Measurements from ENCODE around the gene BSG. TPM values are rescaled to one million over a fixed set of nuclear protein-coding genes. Genes with fewer than 3 reads are reported as not detected.
A peak's percentile ranks its signal among the peaks of the same experiment; 100 is the strongest.

BSG gene
- total and polyA plus RNA-seq, 2 experiments from 2014 or later: 957 to 973 TPM

DNA sequence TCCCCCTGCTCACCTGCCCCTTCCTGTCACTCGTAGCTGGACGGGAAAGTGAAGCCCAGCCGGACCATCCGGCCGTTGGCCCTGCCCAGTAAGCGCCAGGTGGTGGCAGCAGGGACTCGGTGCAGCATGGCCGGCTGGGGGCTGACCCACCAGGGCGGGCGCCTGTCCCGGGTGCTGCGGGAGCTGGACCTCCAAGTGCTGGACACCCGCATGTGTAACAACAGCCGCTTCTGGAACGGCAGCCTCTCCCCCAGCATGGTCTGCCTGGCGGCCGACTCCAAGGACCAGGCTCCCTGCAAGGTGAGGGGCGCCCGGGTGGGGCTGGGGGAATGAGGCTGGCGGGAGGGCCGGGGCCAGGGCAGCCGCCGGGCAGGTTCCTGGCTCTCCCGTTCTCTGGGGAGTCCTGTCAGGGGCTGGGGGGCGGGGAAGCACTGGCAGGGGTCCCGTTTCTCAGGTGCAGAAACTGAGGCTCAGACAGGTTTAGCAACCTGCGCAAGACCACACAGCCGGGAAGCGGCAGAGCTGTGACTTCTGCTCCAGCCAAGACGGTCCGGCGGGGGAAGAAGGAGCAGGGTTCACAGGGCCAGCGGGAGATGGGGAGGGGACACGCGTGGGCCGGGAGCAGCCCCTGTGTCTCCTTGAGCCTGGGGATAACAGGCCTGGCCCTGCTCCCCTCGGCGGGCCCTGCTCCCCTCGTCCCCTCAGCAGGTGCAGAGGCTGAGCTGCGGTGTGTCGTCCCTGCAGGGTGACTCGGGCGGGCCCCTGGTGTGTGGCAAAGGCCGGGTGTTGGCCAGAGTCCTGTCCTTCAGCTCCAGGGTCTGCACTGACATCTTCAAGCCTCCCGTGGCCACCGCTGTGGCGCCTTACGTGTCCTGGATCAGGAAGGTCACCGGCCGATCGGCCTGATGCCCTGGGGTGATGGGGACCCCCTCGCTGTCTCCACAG is 23.2 kb upstream of the BSG start:
- Mint-ChIP-seq H3K4me3 (no peak overlapping the region), H3K27ac (no peak overlapping the region), H3K9me3 (no peaks in the 10 kb centered on the region), H3K4me1 (peaks cover 3% of the 10 kb centered on the region; the same call in 1 of the 3 replicates), H3K36me3 (ENCODE audit: low read depth) (no peaks in the 10 kb centered on the region), H3K27me3 (ENCODE audit: insufficient read depth, low read depth, poor library complexity) (peaks cover 10% of the 10 kb centered on the region)
- Histone ChIP-seq H3K9me2 (ENCODE audit: insufficient read depth) (no peaks in the 10 kb centered on the region), H2AFZ (no peak overlapping the region), H3K36me3 (ENCODE audit: insufficient read depth) (no peaks in the 10 kb centered on the region), H3K27me3 (ENCODE audit: insufficient read depth) (no peaks in the 10 kb centered on the region), H3K27ac (ENCODE audit: low read depth) (no peak overlapping the region), H3K4me3 (no peak overlapping the region), H4K20me1 (replicated peaks; ENCODE audit: insufficient read depth) (no peaks in the 10 kb centered on the region), H3K79me2 (replicated peaks; ENCODE audit: insufficient read depth) (no peaks in the 10 kb centered on the region), H3K4me1 (ENCODE audit: insufficient read depth) (no peaks in the 10 kb centered on the region), H3K4me2 (no peak overlapping the region), H3F3A (replicated peaks; ENCODE audit: low read depth) (no peaks in the 10 kb centered on the region)
- ATAC-seq (no peak), DNase-seq (ENCODE audit: low spot score) (no peak)
- TF ChIP-seq, protein P1, sequence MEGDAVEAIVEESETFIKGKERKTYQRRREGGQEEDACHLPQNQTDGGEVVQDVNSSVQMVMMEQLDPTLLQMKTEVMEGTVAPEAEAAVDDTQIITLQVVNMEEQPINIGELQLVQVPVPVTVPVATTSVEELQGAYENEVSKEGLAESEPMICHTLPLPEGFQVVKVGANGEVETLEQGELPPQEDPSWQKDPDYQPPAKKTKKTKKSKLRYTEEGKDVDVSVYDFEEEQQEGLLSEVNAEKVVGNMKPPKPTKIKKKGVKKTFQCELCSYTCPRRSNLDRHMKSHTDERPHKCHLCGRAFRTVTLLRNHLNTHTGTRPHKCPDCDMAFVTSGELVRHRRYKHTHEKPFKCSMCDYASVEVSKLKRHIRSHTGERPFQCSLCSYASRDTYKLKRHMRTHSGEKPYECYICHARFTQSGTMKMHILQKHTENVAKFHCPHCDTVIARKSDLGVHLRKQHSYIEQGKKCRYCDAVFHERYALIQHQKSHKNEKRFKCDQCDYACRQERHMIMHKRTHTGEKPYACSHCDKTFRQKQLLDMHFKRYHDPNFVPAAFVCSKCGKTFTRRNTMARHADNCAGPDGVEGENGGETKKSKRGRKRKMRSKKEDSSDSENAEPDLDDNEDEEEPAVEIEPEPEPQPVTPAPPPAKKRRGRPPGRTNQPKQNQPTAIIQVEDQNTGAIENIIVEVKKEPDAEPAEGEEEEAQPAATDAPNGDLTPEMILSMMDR (conservative IDR thresholded peaks at IDR 0.05; ENCODE audit: low read depth in 2 of 2): peak in 1 of 2 experiments; percentile 16; a peak in 1 of 4 replicates
- no peak for TF ChIP-seq CREB1 (CRISPR knock-in tag; IDR thresholded peaks at IDR 0.05; ENCODE audit: low read depth)

DNA sequence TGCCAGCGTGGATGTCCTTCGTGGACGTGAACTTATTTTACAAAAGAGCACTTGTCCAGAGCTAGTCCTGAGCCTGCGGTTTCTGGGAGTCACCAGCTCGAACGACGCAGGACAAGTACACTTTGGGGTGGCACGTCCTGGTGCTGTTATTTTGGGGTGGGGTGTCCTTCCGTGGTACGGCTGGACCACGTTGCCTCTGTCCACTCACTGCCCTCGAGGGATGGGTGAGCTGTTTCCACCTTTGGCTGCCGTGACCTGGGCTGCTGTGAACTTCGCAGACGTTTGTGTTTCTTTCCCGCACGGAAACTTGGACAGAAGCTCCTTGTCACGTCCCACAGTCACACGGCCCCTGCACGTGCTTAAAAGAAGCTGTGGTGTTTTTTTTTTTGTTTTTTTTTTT is 17.6 kb upstream of the BSG start:
- no peaks in the 10 kb centered on the region for H3K36me3 ChIP-seq (ENCODE audit: insufficient read depth)
- no peak overlapping the region for H2AFZ ChIP-seq
- Mint-ChIP-seq H3K4me3 (no peak overlapping the region), H3K4me1 (peaks cover 3% of the 10 kb centered on the region; the same call in 1 of the 3 replicates), H3K27ac (no peak overlapping the region), H3K36me3 (ENCODE audit: low read depth) (no peaks in the 10 kb centered on the region), H3K9me3 (no peaks in the 10 kb centered on the region), H3K27me3 (ENCODE audit: insufficient read depth, low read depth, poor library complexity) (peaks cover 10% of the 10 kb centered on the region)
- H3K4me3 ChIP-seq: no peak overlapping the region
- H4K20me1 ChIP-seq (replicated peaks; ENCODE audit: insufficient read depth): no peaks in the 10 kb centered on the region
- no peaks in the 10 kb centered on the region for H3K4me1 ChIP-seq (ENCODE audit: insufficient read depth)
- H3K4me2 ChIP-seq: no peak overlapping the region
- no peak overlapping the region for H3K27ac ChIP-seq (ENCODE audit: low read depth)
- H3F3A ChIP-seq (replicated peaks; ENCODE audit: low read depth): no peaks in the 10 kb centered on the region
- no peaks in the 10 kb centered on the region for H3K79me2 ChIP-seq (replicated peaks; ENCODE audit: insufficient read depth)
- no peak for ATAC-seq
- DNase-seq (ENCODE audit: low spot score): no peak
- H3K9me2 ChIP-seq (ENCODE audit: insufficient read depth): no peaks in the 10 kb centered on the region
- H3K27me3 ChIP-seq (ENCODE audit: insufficient read depth): no peaks in the 10 kb centered on the region
- TF ChIP-seq, protein P2, sequence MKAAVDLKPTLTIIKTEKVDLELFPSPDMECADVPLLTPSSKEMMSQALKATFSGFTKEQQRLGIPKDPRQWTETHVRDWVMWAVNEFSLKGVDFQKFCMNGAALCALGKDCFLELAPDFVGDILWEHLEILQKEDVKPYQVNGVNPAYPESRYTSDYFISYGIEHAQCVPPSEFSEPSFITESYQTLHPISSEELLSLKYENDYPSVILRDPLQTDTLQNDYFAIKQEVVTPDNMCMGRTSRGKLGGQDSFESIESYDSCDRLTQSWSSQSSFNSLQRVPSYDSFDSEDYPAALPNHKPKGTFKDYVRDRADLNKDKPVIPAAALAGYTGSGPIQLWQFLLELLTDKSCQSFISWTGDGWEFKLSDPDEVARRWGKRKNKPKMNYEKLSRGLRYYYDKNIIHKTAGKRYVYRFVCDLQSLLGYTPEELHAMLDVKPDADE (IDR thresholded peaks at IDR 0.05): no peak
- no peak for TF ChIP-seq EZH2phosphoT487 (IDR thresholded peaks at IDR 0.05; ENCODE audit: unreplicated experiment)
- no peak for TF ChIP-seq EZH2 (IDR thresholded peaks at IDR 0.05; ENCODE audit: low read depth, unreplicated experiment)
- no peak for TF ChIP-seq JUNB (IDR thresholded peaks at IDR 0.05; ENCODE audit: unreplicated experiment)
- no peak for TF ChIP-seq ZNF331 (CRISPR knock-in tag; IDR thresholded peaks at IDR 0.05; ENCODE audit: low read depth)
- TF ChIP-seq, protein P3, sequence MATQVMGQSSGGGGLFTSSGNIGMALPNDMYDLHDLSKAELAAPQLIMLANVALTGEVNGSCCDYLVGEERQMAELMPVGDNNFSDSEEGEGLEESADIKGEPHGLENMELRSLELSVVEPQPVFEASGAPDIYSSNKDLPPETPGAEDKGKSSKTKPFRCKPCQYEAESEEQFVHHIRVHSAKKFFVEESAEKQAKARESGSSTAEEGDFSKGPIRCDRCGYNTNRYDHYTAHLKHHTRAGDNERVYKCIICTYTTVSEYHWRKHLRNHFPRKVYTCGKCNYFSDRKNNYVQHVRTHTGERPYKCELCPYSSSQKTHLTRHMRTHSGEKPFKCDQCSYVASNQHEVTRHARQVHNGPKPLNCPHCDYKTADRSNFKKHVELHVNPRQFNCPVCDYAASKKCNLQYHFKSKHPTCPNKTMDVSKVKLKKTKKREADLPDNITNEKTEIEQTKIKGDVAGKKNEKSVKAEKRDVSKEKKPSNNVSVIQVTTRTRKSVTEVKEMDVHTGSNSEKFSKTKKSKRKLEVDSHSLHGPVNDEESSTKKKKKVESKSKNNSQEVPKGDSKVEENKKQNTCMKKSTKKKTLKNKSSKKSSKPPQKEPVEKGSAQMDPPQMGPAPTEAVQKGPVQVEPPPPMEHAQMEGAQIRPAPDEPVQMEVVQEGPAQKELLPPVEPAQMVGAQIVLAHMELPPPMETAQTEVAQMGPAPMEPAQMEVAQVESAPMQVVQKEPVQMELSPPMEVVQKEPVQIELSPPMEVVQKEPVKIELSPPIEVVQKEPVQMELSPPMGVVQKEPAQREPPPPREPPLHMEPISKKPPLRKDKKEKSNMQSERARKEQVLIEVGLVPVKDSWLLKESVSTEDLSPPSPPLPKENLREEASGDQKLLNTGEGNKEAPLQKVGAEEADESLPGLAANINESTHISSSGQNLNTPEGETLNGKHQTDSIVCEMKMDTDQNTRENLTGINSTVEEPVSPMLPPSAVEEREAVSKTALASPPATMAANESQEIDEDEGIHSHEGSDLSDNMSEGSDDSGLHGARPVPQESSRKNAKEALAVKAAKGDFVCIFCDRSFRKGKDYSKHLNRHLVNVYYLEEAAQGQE (IDR thresholded peaks at IDR 0.05; ENCODE audit: unreplicated experiment): no peak
- no peak for TF ChIP-seq STAT1 (IDR thresholded peaks at IDR 0.05; ENCODE audit: unreplicated experiment)
